GM18858 (cell line): Measurements from ENCODE around the gene NT5C2.
"Not testable (repeated sequence)": the region's sequence is repeated elsewhere in the genome, so short reads cannot be mapped to it uniquely, and the experiment has no call there.

ENCODE experiments used
- ATAC-seq: cut with Tn5 transposase; IDR thresholded peaks from one replicate; pipeline ENCODE4 v1.9.1; 2021; ENCODE audit not compliant: unreplicated experiment

The NT5C2 gene

DNA sequence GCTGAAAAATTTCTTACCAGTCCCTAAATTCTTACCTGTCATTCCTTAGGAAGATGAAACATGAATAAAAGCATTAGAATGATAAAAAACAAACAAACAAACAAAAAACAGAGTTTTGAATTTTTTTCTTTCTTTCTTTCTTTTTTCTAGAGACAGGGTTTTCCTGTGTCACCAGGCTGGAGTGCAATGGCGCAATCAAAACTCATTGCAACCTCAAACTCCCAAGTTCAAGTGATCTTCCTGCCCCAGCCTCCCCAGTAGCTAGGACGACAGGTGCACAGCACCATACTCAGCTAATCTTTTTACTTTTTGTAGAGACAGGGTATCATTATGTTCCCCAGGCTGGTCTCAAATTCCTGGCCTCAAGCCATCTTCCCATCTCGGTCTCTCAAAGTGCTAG lies 26.5 kb downstream of the NT5C2 start:
- no peak for ATAC-seq

DNA sequence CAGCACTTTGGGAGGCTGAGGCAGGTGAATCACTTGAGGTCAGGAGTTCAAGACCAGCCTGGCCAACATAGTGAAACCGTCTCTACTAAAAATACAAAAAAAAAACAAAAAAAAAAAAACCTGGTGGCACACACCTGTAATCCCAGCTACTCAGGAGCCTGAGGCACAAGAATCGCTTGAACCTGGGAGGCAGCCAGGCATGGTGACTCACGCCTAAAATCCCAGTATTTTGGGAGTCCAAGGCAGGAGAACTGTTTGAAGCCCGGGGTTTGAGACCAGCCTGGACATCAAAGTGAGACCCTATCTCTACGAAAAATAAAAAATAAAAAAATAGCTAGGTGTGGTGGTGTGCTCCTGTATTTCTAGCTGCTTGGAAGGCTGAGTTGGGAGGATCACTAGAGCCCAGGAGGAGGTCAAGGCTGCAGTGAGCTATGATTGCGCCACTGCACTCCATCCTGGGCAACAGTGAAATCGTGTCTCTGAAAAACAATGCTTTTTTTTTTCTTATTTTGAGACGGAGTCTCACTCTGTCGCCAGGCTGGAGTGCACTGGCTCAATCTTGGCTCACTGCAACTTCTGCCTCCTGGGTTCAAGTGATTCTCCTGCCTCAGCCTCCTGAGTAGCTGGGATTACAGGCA lies 29.2 kb downstream of the NT5C2 start:
- not testable (repeated sequence) for ATAC-seq

DNA sequence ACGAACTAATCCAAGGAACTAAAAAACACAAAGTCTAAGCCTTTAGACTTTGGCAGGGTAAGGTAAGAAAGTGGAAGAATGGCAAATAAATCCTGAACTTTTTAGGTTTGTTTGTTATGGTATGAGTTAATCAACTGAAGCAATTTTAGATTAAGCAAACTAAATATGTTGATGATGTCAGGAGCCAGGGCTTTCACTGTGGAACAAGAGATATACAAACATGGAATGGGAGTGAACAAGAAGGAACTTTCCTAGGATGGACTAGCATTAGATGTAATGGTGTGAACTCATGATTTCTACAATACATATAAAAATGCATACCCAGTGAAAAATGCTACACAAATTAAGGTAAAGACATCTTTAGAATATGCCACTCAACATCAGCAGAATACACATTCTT lies 35.8 kb downstream of the NT5C2 start:
- ATAC-seq, result no peak

DNA sequence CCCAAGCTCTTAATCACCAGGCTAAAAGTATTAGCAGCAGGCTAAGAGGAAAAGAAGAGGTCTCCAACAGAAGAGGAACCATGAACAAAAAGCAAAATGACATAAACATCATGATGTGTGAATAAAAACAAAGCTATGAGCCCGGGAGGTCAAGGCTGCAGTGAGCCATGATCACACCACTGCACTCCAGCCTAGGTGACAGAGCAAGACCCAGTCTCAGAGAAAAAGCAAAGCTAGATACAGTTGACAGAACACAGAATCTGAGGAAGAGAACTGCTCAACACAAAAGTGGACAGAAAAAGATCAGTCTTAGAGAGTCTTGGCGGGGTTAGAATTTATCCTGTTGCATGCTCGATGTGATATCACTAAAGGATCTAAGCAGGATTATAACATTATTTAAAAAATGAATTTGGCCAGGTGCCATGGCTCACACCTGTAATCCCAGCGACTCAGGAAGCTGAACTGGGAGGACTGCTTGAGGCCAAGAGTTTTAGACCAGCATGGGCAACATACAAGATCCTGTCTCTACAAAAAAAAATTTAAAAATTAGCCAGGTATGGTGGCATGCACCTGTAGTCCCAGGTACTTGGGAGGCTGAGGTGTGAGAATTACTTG lies 37.5 kb downstream of the NT5C2 start:
- no peak for ATAC-seq

DNA sequence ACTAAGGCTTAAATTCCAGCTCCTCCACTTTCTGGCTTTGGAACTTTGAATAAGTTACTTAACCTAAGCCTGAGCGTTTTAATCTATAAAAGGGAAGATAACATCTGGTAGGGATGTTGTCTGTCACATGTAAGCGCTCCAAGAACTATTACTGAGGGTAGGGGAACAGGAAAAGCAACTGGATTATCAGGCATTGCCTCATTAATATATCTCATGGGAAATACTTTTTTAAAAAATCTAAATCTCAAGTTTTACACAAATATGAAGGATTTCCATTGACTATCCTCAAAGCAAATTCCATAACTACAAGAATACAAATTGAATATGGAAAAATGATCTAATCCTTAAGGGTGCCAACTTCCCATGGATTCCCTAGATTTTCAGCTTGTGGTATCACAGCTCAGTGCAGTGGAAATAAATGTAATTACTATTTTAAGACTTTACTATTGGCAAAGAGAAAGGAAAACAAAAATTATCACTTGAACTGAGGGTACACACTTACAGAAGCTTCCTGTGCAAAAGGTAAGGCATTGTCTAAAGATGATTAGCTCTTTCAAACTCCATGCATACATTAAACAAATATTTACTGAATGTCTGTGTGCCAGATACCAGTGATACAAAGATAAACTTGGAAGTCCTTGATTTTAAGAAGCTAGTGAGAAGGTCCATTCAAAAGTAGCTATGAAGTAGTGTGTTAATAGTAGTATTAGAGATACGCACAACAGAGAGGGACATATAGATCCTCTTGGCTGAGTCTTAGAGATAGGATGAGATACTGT lies 38.4 kb downstream of the NT5C2 start:
- ATAC-seq, result no peak

DNA sequence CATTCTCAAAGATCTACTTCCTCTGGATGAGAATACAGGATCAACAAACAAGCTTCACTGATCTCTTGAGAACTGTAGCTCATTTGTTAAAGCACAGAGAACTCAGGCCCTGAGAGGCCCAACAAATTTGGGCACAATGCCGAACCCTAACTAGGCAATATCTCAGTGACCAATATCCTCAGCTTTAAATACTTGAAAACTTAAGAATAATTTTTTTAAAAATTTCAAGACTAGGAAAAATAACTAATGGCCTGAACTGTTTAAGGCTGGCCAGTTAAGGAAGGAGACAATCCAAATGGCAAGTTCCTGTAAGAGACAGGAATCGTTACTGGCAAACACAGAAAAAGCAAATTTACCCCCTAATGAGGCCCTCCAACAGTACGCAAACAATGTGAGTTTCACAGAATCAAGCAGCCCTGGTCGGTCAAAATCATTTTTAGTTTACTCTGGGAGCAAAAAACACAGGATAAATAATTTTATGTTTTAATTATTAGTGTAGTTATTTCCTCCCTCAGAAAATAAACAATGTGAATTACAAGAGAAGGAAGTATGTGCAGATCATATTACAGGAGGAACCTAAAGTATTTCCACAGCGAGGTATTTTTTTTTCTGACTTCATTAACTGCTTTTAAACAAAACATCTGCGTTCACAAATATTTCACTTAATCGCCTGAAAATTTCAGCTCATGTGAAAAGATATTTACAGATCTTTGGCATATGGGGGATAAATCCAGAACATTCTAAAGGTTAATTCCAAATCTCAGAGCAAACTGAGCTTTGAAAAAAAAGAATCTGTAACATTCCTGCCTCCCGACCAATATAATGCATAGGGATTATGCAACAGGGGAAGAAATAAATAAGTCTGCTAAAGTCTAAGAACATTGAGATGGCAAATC lies 39.5 kb downstream of the NT5C2 start:
- no peak for ATAC-seq

DNA sequence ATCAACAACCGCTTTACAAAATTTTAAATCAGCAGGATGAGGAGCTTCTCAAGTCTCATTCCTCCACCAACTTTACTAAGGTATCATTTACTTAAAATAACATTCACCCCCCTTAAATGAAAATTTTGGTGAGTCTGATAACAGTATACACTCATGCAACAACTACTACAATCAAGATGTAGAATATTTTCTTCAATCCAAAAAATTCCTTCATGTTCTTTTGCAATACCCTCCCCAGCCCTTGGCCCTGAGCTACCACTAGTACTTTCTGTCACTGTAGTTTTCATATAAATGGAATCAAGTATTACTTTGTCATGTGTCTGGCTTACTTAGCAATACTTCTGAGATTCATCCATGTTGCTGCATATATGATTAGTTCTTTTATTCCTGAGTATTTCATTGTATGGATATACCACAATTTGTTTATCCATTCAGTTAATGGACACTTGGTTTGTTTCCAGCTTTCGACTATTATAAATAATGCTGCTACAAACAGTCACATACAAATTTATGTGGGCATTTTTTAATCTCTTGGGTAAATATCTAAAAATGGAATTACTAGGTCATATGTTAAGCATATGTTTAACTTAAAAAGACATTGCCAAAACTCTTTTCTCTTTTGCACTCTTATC lies 43.0 kb downstream of the NT5C2 start:
- ATAC-seq, result no peak

DNA sequence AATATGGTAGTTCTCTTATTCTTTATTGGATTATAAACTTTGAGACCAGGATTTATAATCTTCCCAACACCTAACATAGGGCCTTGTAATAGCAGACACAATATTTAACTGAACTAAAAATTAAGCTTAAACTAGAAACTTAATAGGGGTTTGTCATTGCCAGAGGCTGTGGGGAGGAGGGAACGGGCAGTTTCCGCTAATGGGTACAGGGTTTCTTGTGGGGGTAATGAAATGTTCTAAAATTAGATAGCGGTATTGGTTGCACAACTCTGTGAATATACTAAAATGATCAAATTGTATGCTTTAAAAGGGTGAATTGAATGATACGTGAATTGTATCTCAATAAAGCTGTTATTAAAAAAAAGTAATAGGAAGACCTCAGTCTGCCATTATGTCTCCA lies 45.4 kb downstream of the NT5C2 start:
- ATAC-seq, result no peak

DNA sequence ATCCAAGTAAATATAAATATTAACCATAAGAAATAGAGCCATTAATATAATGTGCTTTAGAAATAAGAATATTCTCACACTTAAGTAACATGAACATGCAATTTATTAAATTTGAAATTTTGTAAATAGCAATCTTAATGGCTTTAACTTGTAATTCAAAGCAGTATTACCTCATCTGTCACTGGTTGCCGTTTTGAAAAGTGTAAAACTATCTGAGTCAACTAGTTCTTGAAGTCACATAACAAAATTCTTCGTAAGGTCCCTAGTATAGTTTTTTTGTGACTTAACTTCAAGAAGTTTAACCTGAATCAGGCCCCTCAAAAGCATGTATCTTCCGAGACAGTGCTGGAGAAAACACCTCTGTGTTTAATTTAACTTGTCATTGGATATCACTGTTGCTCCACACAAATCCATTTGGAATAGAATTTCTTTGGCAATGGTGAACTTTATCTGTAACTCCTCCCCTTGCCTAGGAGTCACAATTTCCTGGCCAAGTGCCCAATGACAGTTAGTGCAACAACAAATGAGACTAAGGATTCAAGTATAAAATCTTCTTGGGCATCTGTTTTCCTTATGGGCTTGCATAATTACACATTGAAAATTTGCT lies 47.1 kb downstream of the NT5C2 start:
- ATAC-seq, result no peak

DNA sequence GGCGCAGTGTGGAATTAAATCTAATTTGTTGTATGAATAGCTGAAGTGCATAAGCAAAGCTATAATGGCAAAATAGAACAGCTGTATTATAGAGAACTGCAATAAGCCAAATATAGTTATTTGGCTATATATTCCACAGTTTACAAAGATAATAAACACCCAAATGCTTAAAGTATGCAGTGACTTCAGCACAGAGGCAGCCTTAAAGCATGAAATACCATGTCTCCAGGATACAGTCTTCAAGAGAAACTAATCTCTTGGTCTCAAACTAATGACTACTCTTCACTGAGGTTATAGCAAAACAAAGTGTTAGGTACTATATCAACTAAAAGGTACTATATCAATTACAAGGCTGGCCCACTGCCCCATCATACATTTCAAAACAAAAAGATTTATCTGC lies 48.0 kb downstream of the NT5C2 start:
- ATAC-seq, result no peak

DNA sequence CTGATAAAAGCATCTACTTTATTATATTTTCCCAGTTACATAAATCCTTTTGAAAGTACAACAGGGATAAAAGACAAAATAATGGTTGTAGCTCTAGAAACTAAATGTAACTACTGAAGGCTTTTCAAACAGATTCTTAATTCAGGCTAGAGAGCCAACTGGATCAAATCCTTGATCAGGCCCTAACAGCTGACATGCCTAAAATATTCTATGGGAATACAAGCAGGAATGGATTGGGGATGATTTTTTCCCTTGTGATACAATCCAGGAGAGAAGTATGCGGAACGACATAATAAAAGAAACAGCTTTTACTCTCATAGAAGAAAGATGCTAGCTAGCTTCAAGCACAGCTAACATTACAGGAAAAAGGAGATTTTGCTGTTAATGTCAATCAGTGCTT lies 49.0 kb downstream of the NT5C2 start:
- ATAC-seq, result no peak

DNA sequence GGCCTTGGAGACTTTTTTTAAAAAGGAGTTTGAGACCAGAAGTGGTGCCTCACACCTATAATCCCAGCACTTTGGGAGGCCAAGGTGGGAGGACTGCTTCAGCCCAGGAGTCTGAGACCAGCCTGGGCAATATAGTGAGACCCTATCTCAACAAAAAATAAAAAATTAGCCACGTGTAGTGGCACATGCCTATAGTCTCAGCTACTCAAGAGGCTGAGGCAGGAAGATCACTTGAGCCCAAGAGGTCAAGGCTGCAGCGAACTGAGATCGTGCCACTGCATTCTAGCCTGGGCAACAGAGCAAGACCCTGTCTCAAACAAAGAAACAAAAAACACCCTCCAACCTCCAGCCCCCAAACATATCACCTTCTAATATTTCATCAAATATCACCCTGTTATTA lies 49.4 kb downstream of the NT5C2 start:
- not testable (repeated sequence) for ATAC-seq

DNA sequence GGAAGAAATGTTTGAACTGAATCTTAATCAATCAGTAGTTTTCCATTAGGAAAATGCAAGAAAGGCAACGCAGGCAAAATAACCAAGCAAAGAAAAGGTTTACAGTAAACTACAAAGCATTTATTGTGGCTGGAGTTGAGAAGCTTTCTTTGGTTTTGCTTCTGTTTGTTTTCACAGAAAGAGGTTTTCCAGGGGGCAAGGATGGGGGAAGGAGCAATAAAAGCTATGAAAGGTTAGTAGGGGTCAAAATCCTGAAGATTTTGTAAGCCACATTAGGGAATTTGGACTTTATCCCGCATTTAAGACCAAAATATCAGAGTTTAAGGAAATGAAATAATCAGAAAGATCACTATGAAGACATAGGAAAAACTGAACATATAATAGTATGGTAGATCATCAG lies 51.1 kb downstream of the NT5C2 start:
- no peak for ATAC-seq

DNA sequence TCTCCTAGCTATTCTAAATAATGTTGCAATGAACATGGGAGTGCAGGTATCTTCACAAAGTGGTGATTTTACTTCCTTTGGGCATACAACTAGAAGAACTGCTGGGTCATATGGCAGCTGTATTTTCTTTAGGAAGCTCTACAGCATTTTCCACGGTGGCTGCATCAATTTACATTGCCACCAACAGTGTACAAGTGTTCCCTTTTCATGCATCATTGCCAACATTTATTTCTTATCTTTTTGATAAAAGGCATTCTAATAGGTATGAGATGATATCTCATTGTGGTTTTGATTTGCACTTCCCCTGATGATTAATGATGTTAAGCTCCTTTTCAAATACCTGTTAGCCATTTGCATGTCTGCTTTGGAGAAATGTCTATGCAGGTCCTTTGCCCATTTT lies 52.6 kb downstream of the NT5C2 start:
- ATAC-seq, result no peak

DNA sequence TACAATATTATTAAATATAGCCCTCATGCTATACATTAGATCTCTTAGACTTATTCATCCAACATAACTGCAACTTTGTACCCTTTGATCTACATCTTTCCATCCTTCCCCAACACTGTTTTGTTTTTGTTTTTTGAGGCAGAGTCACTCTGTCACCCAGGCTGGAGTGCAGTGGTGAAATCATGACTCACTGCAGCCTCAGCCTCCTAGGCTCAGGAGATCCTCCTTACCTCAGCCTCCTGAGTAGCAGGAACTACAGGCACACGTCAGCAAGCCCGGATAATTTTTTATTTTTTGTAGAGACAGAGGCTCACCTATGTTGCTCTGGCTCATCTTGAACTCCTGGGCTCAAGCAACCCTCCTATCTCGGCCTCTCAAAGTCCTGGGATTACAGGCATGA lies 53.3 kb downstream of the NT5C2 start:
- no peak for ATAC-seq

DNA sequence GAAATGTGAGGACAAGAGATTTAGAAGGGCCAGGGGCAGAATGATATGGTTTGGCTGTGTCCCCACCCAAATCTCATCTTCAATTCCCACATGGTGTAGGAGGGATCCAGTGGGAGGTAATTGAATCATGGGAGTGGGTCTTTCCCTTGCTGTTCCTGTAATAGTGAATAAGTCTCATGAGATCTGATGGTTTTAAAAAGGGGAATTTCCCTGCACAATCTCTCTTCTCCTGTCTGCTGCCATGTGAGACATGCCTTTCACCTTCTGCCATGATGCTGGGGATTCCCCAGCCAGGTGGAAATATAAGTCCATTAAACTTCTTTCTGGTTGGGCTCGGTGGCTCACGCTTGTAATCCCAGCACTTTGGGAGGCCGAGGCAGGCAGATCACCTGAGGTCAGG lies 57.9 kb downstream of the NT5C2 start:
- not testable (repeated sequence) for ATAC-seq

DNA sequence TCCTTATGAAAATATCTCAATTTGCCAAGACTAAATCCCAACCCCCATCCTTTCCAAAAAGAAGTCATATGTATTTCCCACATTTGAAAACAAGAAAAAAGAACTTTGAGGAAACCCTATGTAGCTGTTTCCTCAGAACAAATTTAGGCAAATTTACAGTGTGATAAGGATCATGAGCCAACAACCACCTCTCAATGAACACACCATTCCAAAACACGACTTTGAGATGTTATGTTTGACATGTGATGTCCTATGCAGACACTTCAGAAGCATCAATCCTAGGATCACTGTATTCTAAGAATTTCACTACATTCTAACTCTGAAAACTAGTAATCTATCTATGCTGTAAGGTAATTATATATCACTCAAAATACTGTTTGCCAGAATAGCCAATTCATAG lies 62.2 kb downstream of the NT5C2 start:
- no peak for ATAC-seq

DNA sequence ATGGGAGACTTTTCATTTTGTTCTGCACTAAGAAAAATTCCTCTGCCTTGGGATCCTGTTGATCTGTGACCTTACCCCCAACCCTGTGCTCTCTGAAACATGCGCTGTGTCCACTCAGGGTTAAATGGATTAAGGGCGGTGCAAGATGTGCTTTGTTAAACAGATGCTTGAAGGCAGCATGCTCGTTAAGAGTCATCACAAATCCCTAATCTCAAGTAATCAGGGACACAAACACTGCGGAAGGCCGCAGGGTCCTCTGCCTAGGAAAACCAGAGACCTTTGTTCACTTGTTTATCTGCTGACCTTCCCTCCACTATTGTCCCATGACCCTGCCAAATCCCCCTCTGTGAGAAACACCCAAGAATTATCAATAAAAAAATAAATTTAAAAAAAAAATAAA lies 62.9 kb downstream of the NT5C2 start:
- not testable (repeated sequence) for ATAC-seq

DNA sequence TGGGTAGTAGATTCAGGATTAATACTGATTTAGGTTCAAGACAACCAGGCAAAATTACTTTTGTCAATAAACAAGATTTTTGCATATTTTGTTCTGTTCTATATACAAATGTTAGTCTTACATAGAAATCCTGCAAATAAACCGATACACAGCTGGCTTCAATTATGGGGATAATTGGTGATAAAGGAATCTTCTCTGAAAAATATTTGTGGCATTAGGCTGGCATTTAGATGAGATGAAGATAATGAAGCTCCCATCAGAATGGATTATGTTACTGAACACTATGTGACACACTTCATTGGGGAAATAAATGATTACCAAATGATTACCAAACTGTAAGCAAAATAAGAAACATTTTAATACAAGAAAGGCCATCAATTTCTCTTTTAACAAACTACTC lies 65.8 kb downstream of the NT5C2 start:
- no peak for ATAC-seq
